Activated CD8-positive, alpha-beta T cell treated with anti-CD3 and anti-CD28 coated beads for 36 hours (primary cell): ENCODE data around the gene MRO. TPM values are rescaled to one million over a fixed set of nuclear protein-coding genes. Genes with fewer than 3 reads are reported as not detected.
"Not testable (repeated sequence)": the region's sequence is repeated elsewhere in the genome, so short reads cannot be mapped to it uniquely, and the experiment has no call there.

Experiments used
- ATAC-seq: fragments of 200-7000 bp; cut with Tn5 transposase; one replicate; pipeline ENCODE4 v1.10.0; 2021; ENCODE audit warnings: mild to moderate bottlenecking, moderate library complexity
- CTCF ChIA-PET: fragments of 350-600 bp; sonication (Branson Sonifier 250); formaldehyde crosslinking; loops from one replicate; lab custom pipeline; 2021; ENCODE audit warnings: antibody characterized with exemption; lab: Charles Lee
- POLR2A ChIA-PET: fragments of 350-600 bp; sonication (Branson Sonifier 250); formaldehyde crosslinking; loops from one replicate; lab custom pipeline; 2021; ENCODE audit warnings: antibody characterized with exemption; lab: Charles Lee
- DNase-seq: peaks from one replicate; pipeline ENCODE4 v3.0.0-alpha.2; 2020
- H3K27ac Mint-ChIP-seq: one replicate; pipeline ENCODE4 v1.8.0; 2021; ENCODE audit warnings: mild to moderate bottlenecking, mixed read lengths
- H3K27me3 Mint-ChIP-seq: one replicate; pipeline ENCODE4 v1.8.0; 2021; ENCODE audit warnings: mixed read lengths
- H3K36me3 Mint-ChIP-seq: one replicate; pipeline ENCODE4 v1.8.0; 2021; ENCODE audit warnings: low read depth, mixed read lengths
- H3K4me1 Mint-ChIP-seq: one replicate; pipeline ENCODE4 v1.8.0; 2021; ENCODE audit warnings: low read depth, mixed read lengths
- H3K4me3 Mint-ChIP-seq: one replicate; pipeline ENCODE4 v1.8.0; 2021; ENCODE audit warnings: mild to moderate bottlenecking, moderate library complexity, mixed read lengths
- H3K9me3 Mint-ChIP-seq: one replicate; pipeline ENCODE4 v1.8.0; 2021; ENCODE audit warnings: mixed read lengths
- intact Hi-C: fragments of 100-400 bp; cut with micrococcal nuclease; formaldehyde crosslinking; loops from one replicate; pipeline ENCODE4 v1.10.0; 2022
- total RNA-seq, 2 experiments: library from RNA; stranded (reverse); gene quantifications; one replicate each; pipeline ENCODE4 v1.2.3, GENCODE V29; 2021
- TF ChIP-seq, protein P1 (sequence below): fragments of 200-600 bp; IDR thresholded peaks from one replicate; pipeline ENCODE4 v1.8.0; 2022; ENCODE audit warnings: antibody characterized with exemption, mild to moderate bottlenecking

Gene MRO
- total RNA-seq, 2 experiments from 2014 or later: not detected

- TF ChIP-seq, protein P1, sequence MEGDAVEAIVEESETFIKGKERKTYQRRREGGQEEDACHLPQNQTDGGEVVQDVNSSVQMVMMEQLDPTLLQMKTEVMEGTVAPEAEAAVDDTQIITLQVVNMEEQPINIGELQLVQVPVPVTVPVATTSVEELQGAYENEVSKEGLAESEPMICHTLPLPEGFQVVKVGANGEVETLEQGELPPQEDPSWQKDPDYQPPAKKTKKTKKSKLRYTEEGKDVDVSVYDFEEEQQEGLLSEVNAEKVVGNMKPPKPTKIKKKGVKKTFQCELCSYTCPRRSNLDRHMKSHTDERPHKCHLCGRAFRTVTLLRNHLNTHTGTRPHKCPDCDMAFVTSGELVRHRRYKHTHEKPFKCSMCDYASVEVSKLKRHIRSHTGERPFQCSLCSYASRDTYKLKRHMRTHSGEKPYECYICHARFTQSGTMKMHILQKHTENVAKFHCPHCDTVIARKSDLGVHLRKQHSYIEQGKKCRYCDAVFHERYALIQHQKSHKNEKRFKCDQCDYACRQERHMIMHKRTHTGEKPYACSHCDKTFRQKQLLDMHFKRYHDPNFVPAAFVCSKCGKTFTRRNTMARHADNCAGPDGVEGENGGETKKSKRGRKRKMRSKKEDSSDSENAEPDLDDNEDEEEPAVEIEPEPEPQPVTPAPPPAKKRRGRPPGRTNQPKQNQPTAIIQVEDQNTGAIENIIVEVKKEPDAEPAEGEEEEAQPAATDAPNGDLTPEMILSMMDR: no peak
- Mint-ChIP-seq H3K9me3 (no peaks in the 10 kb centered on the region), H3K27ac (no peak overlapping the region), H3K4me1 (no peaks in the 10 kb centered on the region), H3K36me3 (no peaks in the 10 kb centered on the region), H3K4me3 (no peak overlapping the region), H3K27me3 (peaks cover 10% of the 10 kb centered on the region)
- ATAC-seq: no peak
- DNase-seq: no peak
- intact Hi-C loops: no loop called here
- ChIA-PET POLR2A (interaction anchor here (0.6 kb wide), 1 partner anchor 57 kb away, joined by 3 read pairs; no protein-coding TSS in a partner anchor), CTCF (no interaction called here)
Measured at GRCh38 chr18:50783553-50783952, 36.3 kb downstream of the MRO start.

DNA sequence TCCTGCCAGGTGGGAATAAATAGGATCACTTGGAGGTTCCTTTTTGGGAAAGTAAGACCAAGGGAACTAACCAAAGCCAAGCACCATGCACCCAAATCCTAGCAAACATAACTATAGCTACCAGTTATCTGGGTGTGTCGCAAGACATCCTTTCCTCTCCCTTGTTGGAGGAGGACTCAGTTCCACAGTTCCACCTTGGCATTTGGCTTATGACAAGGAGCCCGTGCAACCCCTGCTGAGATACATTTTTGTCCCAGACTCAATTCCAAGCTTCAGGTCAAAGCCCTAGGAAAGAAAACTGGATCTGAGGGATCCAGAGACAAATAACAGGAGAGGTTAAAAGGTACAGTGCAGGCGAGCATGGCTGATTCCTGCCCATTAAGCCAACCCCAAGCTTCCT is 40.8 kb downstream of the MRO start:
- H3K4me3 Mint-ChIP-seq, POLR2A ChIA-PET, intact Hi-C loops, H3K9me3 Mint-ChIP-seq, H3K4me1 Mint-ChIP-seq, DNase-seq, ATAC-seq, H3K36me3 Mint-ChIP-seq, H3K27ac Mint-ChIP-seq, CTCF ChIA-PET: not testable (repeated sequence)
- peaks cover 10% of the 10 kb centered on the region for H3K27me3 Mint-ChIP-seq

GRCh38 chr18:50776383-50776782 is 43.4 kb downstream of the MRO start:
- Mint-ChIP-seq H3K4me1 (no peaks in the 10 kb centered on the region), H3K36me3 (no peaks in the 10 kb centered on the region), H3K27me3 (peaks cover 11% of the 10 kb centered on the region), H3K4me3 (no peak overlapping the region), H3K27ac (no peak overlapping the region), H3K9me3 (no peaks in the 10 kb centered on the region)
- POLR2A ChIA-PET: interaction anchor here (0.6 kb wide), 1 partner anchor 1241 kb away, joined by 4 read pairs; no protein-coding TSS in a partner anchor
- CTCF ChIA-PET: no interaction called here
- TF ChIP-seq, protein P1: no peak
- DNase-seq (no peak), ATAC-seq (no peak)
- intact Hi-C loops: no loop called here

- Mint-ChIP-seq H3K9me3 (peaks cover under 1% of the 10 kb centered on the region), H3K36me3 (no peaks in the 10 kb centered on the region), H3K4me3 (no peak overlapping the region), H3K27me3 (peaks cover 12% of the 10 kb centered on the region), H3K4me1 (no peaks in the 10 kb centered on the region), H3K27ac (no peak overlapping the region)
- CTCF ChIA-PET: no interaction called here
- intact Hi-C loops: no loop called here
- TF ChIP-seq, protein P1: no peak
- ATAC-seq: no peak
- POLR2A ChIA-PET: no interaction called here
- DNase-seq: no peak
Measured at GRCh38 chr18:50775726-50776125, 44.1 kb downstream of the MRO start.

DNA sequence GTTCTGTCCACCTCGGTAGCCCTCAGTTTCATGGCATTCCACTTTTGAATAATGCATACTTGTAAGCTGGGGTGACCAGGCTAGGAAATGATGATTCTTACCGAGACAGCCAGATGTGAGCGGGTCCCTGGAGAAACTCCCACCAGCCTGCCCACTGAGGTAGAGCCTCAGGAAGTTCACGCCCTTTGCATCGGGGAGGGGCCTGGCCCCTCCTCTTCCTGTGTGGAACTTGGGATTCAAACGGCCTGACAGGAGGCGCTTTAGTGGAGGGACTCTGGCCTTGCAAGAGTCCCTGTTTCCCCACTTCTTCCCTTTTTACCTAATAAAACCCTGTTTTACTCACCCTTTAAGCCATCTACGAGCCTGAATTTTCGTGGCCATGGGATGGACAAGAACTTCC is 44.6 kb downstream of the MRO start:
- intact Hi-C loops: no loop called here
- Mint-ChIP-seq H3K4me3 (no peak overlapping the region), H3K4me1 (no peaks in the 10 kb centered on the region), H3K9me3 (peaks cover 6% of the 10 kb centered on the region), H3K27ac (no peak overlapping the region), H3K36me3 (no peaks in the 10 kb centered on the region), H3K27me3 (peaks cover 12% of the 10 kb centered on the region)
- ATAC-seq: no peak
- CTCF ChIA-PET: no interaction called here
- TF ChIP-seq, protein P1: no peak
- DNase-seq: no peak
- POLR2A ChIA-PET: no interaction called here

DNA sequence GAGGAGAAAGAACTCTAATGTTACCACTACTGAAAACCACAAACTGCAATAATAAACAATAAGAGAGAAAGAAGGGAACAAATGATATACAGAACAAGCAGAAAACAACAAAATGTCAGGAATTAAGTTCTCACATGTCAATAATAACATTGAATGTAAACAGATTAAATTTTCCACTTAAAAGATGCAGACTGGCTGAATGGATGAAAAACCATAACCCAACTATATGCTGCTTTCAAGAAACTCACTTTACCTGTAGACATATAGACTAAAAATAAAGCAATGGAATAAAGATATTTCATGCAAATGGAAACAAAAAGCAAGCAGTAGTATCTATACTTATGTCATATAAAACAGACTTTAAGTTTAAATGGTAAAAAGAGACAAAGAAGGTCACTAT is 50.4 kb downstream of the MRO start:
- DNase-seq: no peak
- H3K4me1 Mint-ChIP-seq: no peaks in the 10 kb centered on the region
- TF ChIP-seq, protein P1: no peak
- CTCF ChIA-PET: no interaction called here
- POLR2A ChIA-PET: no interaction called here
- H3K27me3 Mint-ChIP-seq: peaks cover 28% of the 10 kb centered on the region
- intact Hi-C loops: no loop called here
- no peaks in the 10 kb centered on the region for H3K36me3 Mint-ChIP-seq
- peaks cover 30% of the 10 kb centered on the region for H3K9me3 Mint-ChIP-seq
- H3K4me3 Mint-ChIP-seq: no peak overlapping the region
- ATAC-seq: no peak
- H3K27ac Mint-ChIP-seq: no peak overlapping the region
